ENCODE data around the gene THEM4.

DNA sequence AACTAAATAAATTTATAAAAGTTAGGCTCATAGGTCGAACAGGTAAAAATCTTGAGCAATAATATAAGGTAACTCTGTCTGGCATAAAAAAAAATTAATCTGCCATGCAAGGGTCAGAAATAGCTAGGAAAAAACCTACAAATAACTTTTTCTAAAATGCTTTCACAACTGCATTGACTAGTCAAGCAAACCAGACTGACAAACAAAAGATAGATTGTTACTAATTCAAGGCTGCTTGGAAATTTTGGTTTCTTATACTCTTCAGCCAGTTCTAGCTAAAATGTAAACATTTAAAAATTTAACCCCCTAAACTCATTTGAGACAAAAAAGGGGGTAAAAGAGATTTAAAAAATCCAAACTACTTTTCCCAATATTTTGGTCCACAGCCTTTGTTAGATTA lies 43.5 kb upstream of the THEM4 start:
- TF ChIP-seq CTCF (IDR thresholded peaks at IDR 0.05) (no peak), POLR2A (IDR thresholded peaks at IDR 0.05) (no peak)

All from Peyer's patch (tissue), 4 donors.